Activated naive CD4-positive, alpha-beta T cell treated with anti-CD3 and anti-CD28 coated beads, Interleukin-2, amount 10 ng/mL, durations not matched to agents 7 days and 5 days (primary cell): ENCODE data around the gene IQSEC1.

Source experiments
- CTCF ChIA-PET: fragments of 350-600 bp; sonication (Branson Sonifier 250); formaldehyde crosslinking; loops from one replicate; lab custom pipeline; 2021; ENCODE audit warnings: antibody characterized with exemption; lab: Charles Lee
- DNase-seq: peaks from one replicate; pipeline ENCODE4 v3.0.0-alpha.2; 2020
- H3K27ac Mint-ChIP-seq: one replicate; pipeline ENCODE4 v1.8.0; 2021; ENCODE audit warnings: mild to moderate bottlenecking, moderate library complexity, mixed read lengths
- H3K27me3 Mint-ChIP-seq: one replicate; pipeline ENCODE4 v1.8.0; 2021; ENCODE audit warnings: mild to moderate bottlenecking, mixed read lengths
- H3K36me3 Mint-ChIP-seq: one replicate; pipeline ENCODE4 v1.8.0; 2021; ENCODE audit warnings: mixed read lengths
- H3K4me1 Mint-ChIP-seq: one replicate; pipeline ENCODE4 v1.8.0; 2021; ENCODE audit warnings: mixed read lengths
- H3K4me3 Mint-ChIP-seq: one replicate; pipeline ENCODE4 v1.8.0; 2021; ENCODE audit warnings: mild to moderate bottlenecking, moderate library complexity, mixed read lengths
- H3K9me3 Mint-ChIP-seq: one replicate; pipeline ENCODE4 v1.8.0; 2021; ENCODE audit warnings: mixed read lengths

Gene IQSEC1

GRCh38 chr3:13006216-13006990 lies 66.8 kb downstream of the IQSEC1 start:
- Mint-ChIP-seq H3K4me3 (no peak overlapping the region), H3K27ac (no peak overlapping the region), H3K4me1 (peaks cover 89% of the 10 kb centered on the region), H3K36me3 (peaks cover 53% of the 10 kb centered on the region), H3K9me3 (no peaks in the 10 kb centered on the region), H3K27me3 (no peaks in the 10 kb centered on the region)
- CTCF ChIA-PET: interaction anchor here (0.7 to 4.9 kb wide), 4 partner anchors 10 to 74 kb away, joined by 3 to 32 read pairs (median 4); no protein-coding TSS in a partner anchor
- no peak for DNase-seq

- H3K4me3 Mint-ChIP-seq: no peak overlapping the region
These were observed 67.9 kb downstream of the IQSEC1 start for GRCh38 chr3:13005301-13005700.

GRCh38 chr3:13004376-13004775 lies 68.9 kb downstream of the IQSEC1 start:
- DNase-seq: no peak
- no peak overlapping the region for H3K27ac Mint-ChIP-seq
- H3K36me3 Mint-ChIP-seq: peaks cover 50% of the 10 kb centered on the region
- H3K4me3 Mint-ChIP-seq: no peak overlapping the region
- CTCF ChIA-PET: interaction anchor here (1.7 to 4.9 kb wide), 2 partner anchors 8 to 14 kb away, joined by 4 to 32 read pairs; no protein-coding TSS in a partner anchor
- no peaks in the 10 kb centered on the region for H3K9me3 Mint-ChIP-seq
- H3K27me3 Mint-ChIP-seq: no peaks in the 10 kb centered on the region
- peaks cover 84% of the 10 kb centered on the region for H3K4me1 Mint-ChIP-seq

More at GRCh38 chr3:13005301-13005700, 67.9 kb downstream of the IQSEC1 start:
- Mint-ChIP-seq H3K36me3 (peaks cover 51% of the 10 kb centered on the region), H3K27me3 (no peaks in the 10 kb centered on the region), H3K9me3 (no peaks in the 10 kb centered on the region), H3K4me1 (peaks cover 84% of the 10 kb centered on the region), H3K27ac (no peak overlapping the region)
- CTCF ChIA-PET: interaction anchor here (0.7 to 4.9 kb wide), 4 partner anchors 9 to 75 kb away, joined by 3 to 32 read pairs (median 4); no protein-coding TSS in a partner anchor
- no peak for DNase-seq

- no peak for DNase-seq
- CTCF ChIA-PET: interaction anchor here (4.9 kb wide), 1 partner anchor 8 kb away, joined by 32 read pairs; no protein-coding TSS in a partner anchor
- H3K4me3 Mint-ChIP-seq: no peak overlapping the region
- no peak overlapping the region for H3K27ac Mint-ChIP-seq
- peaks cover 46% of the 10 kb centered on the region for H3K36me3 Mint-ChIP-seq
- H3K9me3 Mint-ChIP-seq: no peaks in the 10 kb centered on the region
- peaks cover 79% of the 10 kb centered on the region for H3K4me1 Mint-ChIP-seq
- H3K27me3 Mint-ChIP-seq: no peaks in the 10 kb centered on the region
These were observed 69.6 kb downstream of the IQSEC1 start for GRCh38 chr3:13003608-13004007.

- Mint-ChIP-seq H3K27ac (peak overlapping the region; percentile 58), H3K27me3 (no peaks in the 10 kb centered on the region), H3K9me3 (no peaks in the 10 kb centered on the region), H3K4me3 (no peak overlapping the region), H3K4me1 (peaks cover 69% of the 10 kb centered on the region), H3K36me3 (peaks cover 48% of the 10 kb centered on the region)
- no peak for DNase-seq
- CTCF ChIA-PET: no interaction called here
These were observed 70.7 kb downstream of the IQSEC1 start for GRCh38 chr3:13002398-13003124.

GRCh38 chr3:12999147-13000140 lies 73.8 kb downstream of the IQSEC1 start:
- Mint-ChIP-seq H3K27me3 (peaks cover 6% of the 10 kb centered on the region), H3K4me1 (peaks cover 63% of the 10 kb centered on the region), H3K4me3 (no peak overlapping the region), H3K9me3 (no peaks in the 10 kb centered on the region), H3K27ac (no peak overlapping the region), H3K36me3 (peaks cover 59% of the 10 kb centered on the region)
- DNase-seq: no peak
- CTCF ChIA-PET: interaction anchor here (1.2 to 1.4 kb wide), 3 partner anchors 10 to 15 kb away, joined by 4 to 10 read pairs (median 4); no protein-coding TSS in a partner anchor

- peaks cover 59% of the 10 kb centered on the region for H3K36me3 Mint-ChIP-seq
- CTCF ChIA-PET: interaction anchor here (1.4 kb wide), 1 partner anchor 12 kb away, joined by 10 read pairs; no protein-coding TSS in a partner anchor
- H3K27me3 Mint-ChIP-seq: peaks cover 10% of the 10 kb centered on the region
- DNase-seq: no peak
- no peak overlapping the region for H3K27ac Mint-ChIP-seq
- no peaks in the 10 kb centered on the region for H3K9me3 Mint-ChIP-seq
- H3K4me3 Mint-ChIP-seq: no peak overlapping the region
- peaks cover 57% of the 10 kb centered on the region for H3K4me1 Mint-ChIP-seq
These were observed 74.6 kb downstream of the IQSEC1 start for GRCh38 chr3:12998648-12999047.

GRCh38 chr3:12997387-12997786 lies 75.8 kb downstream of the IQSEC1 start:
- Mint-ChIP-seq H3K27me3 (peaks cover 22% of the 10 kb centered on the region), H3K4me3 (no peak overlapping the region), H3K27ac (no peak overlapping the region), H3K4me1 (peaks cover 48% of the 10 kb centered on the region), H3K36me3 (peaks cover 54% of the 10 kb centered on the region), H3K9me3 (no peaks in the 10 kb centered on the region)
- no peak for DNase-seq
- CTCF ChIA-PET: interaction anchor here (1.3 to 3.3 kb wide), 3 partner anchors 8 to 33 kb away, joined by 3 to 32 read pairs (median 3); no protein-coding TSS in a partner anchor

GRCh38 chr3:12996181-12996506 lies 77.1 kb downstream of the IQSEC1 start:
- peaks cover 39% of the 10 kb centered on the region for H3K4me1 Mint-ChIP-seq
- no peak for DNase-seq
- H3K36me3 Mint-ChIP-seq: peaks cover 45% of the 10 kb centered on the region
- no peak overlapping the region for H3K4me3 Mint-ChIP-seq
- no peak overlapping the region for H3K27ac Mint-ChIP-seq
- CTCF ChIA-PET: interaction anchor here (1.2 to 4.2 kb wide), 7 partner anchors 10 to 351 kb away, joined by 3 to 32 read pairs (median 3); no protein-coding TSS in a partner anchor
- H3K27me3 Mint-ChIP-seq: peaks cover 22% of the 10 kb centered on the region
- no peaks in the 10 kb centered on the region for H3K9me3 Mint-ChIP-seq

GRCh38 chr3:12995389-12996180 lies 77.6 kb downstream of the IQSEC1 start:
- Mint-ChIP-seq H3K4me1 (peaks cover 41% of the 10 kb centered on the region), H3K36me3 (peaks cover 42% of the 10 kb centered on the region), H3K27ac (no peak overlapping the region), H3K9me3 (no peaks in the 10 kb centered on the region), H3K27me3 (peaks cover 22% of the 10 kb centered on the region), H3K4me3 (peak overlapping the region; percentile 73)
- DNase-seq: peak; percentile 16
- CTCF ChIA-PET: interaction anchor here (0.7 to 4.2 kb wide), 23 partner anchors 10 to 351 kb away, joined by 3 to 32 read pairs (median 3); no protein-coding TSS in a partner anchor

GRCh38 chr3:12994607-12995388 lies 78.4 kb downstream of the IQSEC1 start:
- peak; percentile 86 for DNase-seq
- Mint-ChIP-seq H3K36me3 (peaks cover 36% of the 10 kb centered on the region), H3K4me1 (peaks cover 34% of the 10 kb centered on the region), H3K4me3 (peak overlapping the region; percentile 73), H3K9me3 (no peaks in the 10 kb centered on the region), H3K27me3 (peaks cover 22% of the 10 kb centered on the region), H3K27ac (no peak overlapping the region)
- CTCF ChIA-PET: interaction anchor here (0.7 to 4.2 kb wide), 23 partner anchors 10 to 352 kb away, joined by 3 to 32 read pairs (median 3); no protein-coding TSS in a partner anchor

- Mint-ChIP-seq H3K27me3 (peaks cover 22% of the 10 kb centered on the region), H3K4me1 (peaks cover 32% of the 10 kb centered on the region), H3K4me3 (peak overlapping the region; percentile 73), H3K36me3 (peaks cover 32% of the 10 kb centered on the region), H3K9me3 (no peaks in the 10 kb centered on the region), H3K27ac (no peak overlapping the region)
- no peak for DNase-seq
- CTCF ChIA-PET: interaction anchor here (1.2 to 4.2 kb wide), 12 partner anchors 9 to 107 kb away, joined by 3 to 32 read pairs (median 4); no protein-coding TSS in a partner anchor
These were observed 78.9 kb downstream of the IQSEC1 start for GRCh38 chr3:12994357-12994606.
